ENCODE measurements around the gene HLA-DRB5. TPM values are rescaled to one million over a fixed set of nuclear protein-coding genes. Genes with fewer than 3 reads are reported as not detected.

The HLA-DRB5 gene
- total and polyA plus RNA-seq, 2 donors (not counting 3 experiments of a cell fraction or from before 2014, with no cell fraction given), result not detected

- FAIRE-seq (no peak), DNase-seq (ENCODE audit: low read depth, low spot score) (no peak)
- Histone ChIP-seq H3K27ac (ENCODE audit: insufficient read depth, low read depth, low read length) (no peak overlapping the region), H3K79me2 (ENCODE audit: control insufficient read depth, insufficient read depth, low read length) (no peaks in the 10 kb centered on the region), H3K4me3 (replicated peaks in 1 of 3; ENCODE audit: insufficient read depth in 1 of 3, low read depth in 1 of 3, low read length in 3 of 3) (no peak overlapping the region), H3K9me1 (replicated peaks; ENCODE audit: control insufficient read depth, extremely low read depth, insufficient read depth, low read length) (no peaks in the 10 kb centered on the region), H3K27me3 (ENCODE audit: control insufficient read depth in 2 of 2, insufficient read depth in 2 of 2, low read length in 2 of 2) (no peaks in the 10 kb centered on the region), H3K9ac (replicated peaks; ENCODE audit: extremely low read depth, insufficient read depth, low read length) (no peak overlapping the region), H3K9me3 (replicated peaks; ENCODE audit: control insufficient read depth, insufficient read depth, low read length) (no peaks in the 10 kb centered on the region), H4K20me1 (replicated peaks; ENCODE audit: control insufficient read depth, extremely low read depth, insufficient read depth, low read length) (no peaks in the 10 kb centered on the region), H3K4me2 (ENCODE audit: insufficient read depth, low read length) (no peak overlapping the region), H3K4me1 (ENCODE audit: control insufficient read depth, extremely low read depth, insufficient read depth, low read length) (no peaks in the 10 kb centered on the region), H2AFZ (ENCODE audit: low read depth, low read length) (no peak overlapping the region), H3K36me3 (ENCODE audit: control insufficient read depth in 2 of 2, extremely low read depth in 1 of 2, insufficient read depth in 2 of 2, low read length in 2 of 2) (no peaks in the 10 kb centered on the region)
- POLR2A ChIA-PET, result no interaction called here
- no peak for TF ChIP-seq JUN (IDR thresholded peaks at IDR 0.05; ENCODE audit: borderline replicate concordance, insufficient read depth, insufficient read length, low read depth)
- TF ChIP-seq POLR2AphosphoS5 (IDR thresholded peaks at IDR 0.05; ENCODE audit: insufficient read depth, low read depth, low read length), result no peak
- TF ChIP-seq EZH2 (IDR thresholded peaks at IDR 0.05; ENCODE audit: borderline replicate concordance, low read depth, low read length, severe bottlenecking), result no peak
- TF ChIP-seq CTCF (IDR thresholded peaks at IDR 0.05; ENCODE audit: extremely low read depth in 1 of 2, insufficient read depth in 1 of 2, low read depth in 1 of 2, low read length in 2 of 2), result no peak
- no peak for TF ChIP-seq MAX (IDR thresholded peaks at IDR 0.05; ENCODE audit: insufficient read depth, insufficient read length)
- no TSS peak for BruUV-seq (replicated peaks)
- intact Hi-C loops (cut with micrococcal nuclease) (no loop called here), dilution Hi-C loops (cut with MboI; ENCODE audit: extremely low pct_ligation_motif_present, low sequenced_read_pairs) (no loop called here)
- CTCF ChIA-PET, result no interaction called here
These were observed 38.5 kb upstream of the HLA-DRB5 start for GRCh38 chr6:32568561-32568960.

GRCh38 chr6:32566957-32567356, 36.9 kb upstream of the HLA-DRB5 start:
- FAIRE-seq (no peak), DNase-seq (ENCODE audit: low read depth, low spot score) (no peak)
- no peak overlapping the region for H2AFZ ChIP-seq (ENCODE audit: low read depth, low read length)
- POLR2A ChIA-PET, result no interaction called here
- no peaks in the 10 kb centered on the region for H4K20me1 ChIP-seq (replicated peaks; ENCODE audit: control insufficient read depth, extremely low read depth, insufficient read depth, low read length)
- H3K27ac ChIP-seq (ENCODE audit: insufficient read depth, low read depth, low read length), result no peak overlapping the region
- no peak overlapping the region for H3K4me3 ChIP-seq (replicated peaks in 1 of 3; ENCODE audit: insufficient read depth in 1 of 3, low read depth in 1 of 3, low read length in 3 of 3)
- intact Hi-C loops (cut with micrococcal nuclease) (no loop called here), dilution Hi-C loops (cut with MboI; ENCODE audit: extremely low pct_ligation_motif_present, low sequenced_read_pairs) (no loop called here)
- H3K4me2 ChIP-seq (ENCODE audit: insufficient read depth, low read length), result no peak overlapping the region
- no peaks in the 10 kb centered on the region for H3K79me2 ChIP-seq (ENCODE audit: control insufficient read depth, insufficient read depth, low read length)
- H3K36me3 ChIP-seq (ENCODE audit: control insufficient read depth in 2 of 2, extremely low read depth in 1 of 2, insufficient read depth in 2 of 2, low read length in 2 of 2), result no peaks in the 10 kb centered on the region
- TF ChIP-seq POLR2A (IDR thresholded peaks at IDR 0.05; ENCODE audit: low read depth, low read length), result no peak
- no peak for TF ChIP-seq EZH2 (IDR thresholded peaks at IDR 0.05; ENCODE audit: borderline replicate concordance, low read depth, low read length, severe bottlenecking)
- no peak for TF ChIP-seq GATA2 (IDR thresholded peaks at IDR 0.05; ENCODE audit: insufficient read depth, insufficient read length, low read depth, low read length)
- no peak for TF ChIP-seq POLR2AphosphoS5 (IDR thresholded peaks at IDR 0.05; ENCODE audit: insufficient read depth, low read depth, low read length)
- no peak for TF ChIP-seq JUN (IDR thresholded peaks at IDR 0.05; ENCODE audit: borderline replicate concordance, insufficient read depth, insufficient read length, low read depth)
- no peak for TF ChIP-seq MYC (IDR thresholded peaks at IDR 0.05; ENCODE audit: low read depth, low read length)
- TF ChIP-seq CTCF (IDR thresholded peaks at IDR 0.05; ENCODE audit: extremely low read depth in 1 of 2, insufficient read depth in 1 of 2, low read depth in 1 of 2, low read length in 2 of 2), result no peak
- no peak for TF ChIP-seq FOS (IDR thresholded peaks at IDR 0.05; ENCODE audit: borderline replicate concordance, insufficient read depth, low read length)
- no peak for TF ChIP-seq MAX (IDR thresholded peaks at IDR 0.05; ENCODE audit: insufficient read depth, insufficient read length)
- H3K9ac ChIP-seq (replicated peaks; ENCODE audit: extremely low read depth, insufficient read depth, low read length), result no peak overlapping the region
- no peaks in the 10 kb centered on the region for H3K27me3 ChIP-seq (ENCODE audit: control insufficient read depth in 2 of 2, insufficient read depth in 2 of 2, low read length in 2 of 2)
- no peaks in the 10 kb centered on the region for H3K9me1 ChIP-seq (replicated peaks; ENCODE audit: control insufficient read depth, extremely low read depth, insufficient read depth, low read length)
- CTCF ChIA-PET, result no interaction called here
- no peaks in the 10 kb centered on the region for H3K4me1 ChIP-seq (ENCODE audit: control insufficient read depth, extremely low read depth, insufficient read depth, low read length)
- H3K9me3 ChIP-seq (replicated peaks; ENCODE audit: control insufficient read depth, insufficient read depth, low read length), result no peaks in the 10 kb centered on the region
- BruUV-seq (replicated peaks), result no TSS peak
